GM12878 (cell line): Measurements from ENCODE around the gene CCNI. TPM values are rescaled to one million over a fixed set of nuclear protein-coding genes. Genes with fewer than 3 reads are reported as not detected.

ENCODE experiments used
- ATAC-seq: fragments of 200-7000 bp; cut with Tn5 transposase; 3 replicates; pipeline ENCODE4 v1.9.1; 2020; ENCODE audit warnings: mild to moderate bottlenecking, moderate library complexity
- BruUV-seq: library from RNA; stranded (reverse); fragments of 400-500 nt; replicated peaks from 2 replicates; lab custom pipeline; 2021; lab: Mats Ljungman, UMichigan
- CTCF ChIA-PET: fragments of 300-600 bp; sonication (Branson Sonifier 250); formaldehyde crosslinking; extraction: SDS; loops from one replicate; lab custom pipeline; 2021; ENCODE audit warnings: inconsistent platforms; lab: Yijun Ruan, JAX
- POLR2A ChIA-PET: fragments of 350-600 bp; formaldehyde crosslinking; extraction: SDS; loops from one replicate; lab custom pipeline; 2021; ENCODE audit warnings: inconsistent platforms; lab: Charles Lee
- RAD21 ChIA-PET: fragments of 300-600 bp; sonication (Branson Sonifier 250); formaldehyde crosslinking; loops from one replicate; lab custom pipeline; 2023; ENCODE audit warnings: antibody characterized with exemption; ENCODE audit not compliant: unreplicated experiment; lab: Charles Lee
- SMC1A ChIA-PET: fragments of 300-600 bp; sonication (Branson Sonifier 250); formaldehyde crosslinking; loops from one replicate; lab custom pipeline; 2023; ENCODE audit not compliant: unreplicated experiment, uncharacterized antibody; lab: Charles Lee
- DNase-seq: peaks from one replicate; pipeline ENCODE4 v3.0.0-alpha.2; 2011; ENCODE audit warnings: low read depth, low spot score
- FAIRE-seq: peaks from 3 replicates; lab custom pipeline; 2011; peaks lifted over from hg19 to GRCh38; lab: Jason Lieb, UNC
- H2AFZ ChIP-seq: 2 replicates; pipeline ENCODE4 v1.6.0; 2011; ENCODE audit warnings: low read depth, low read length, control low read depth; ENCODE audit not compliant: control insufficient read depth
- H3K27ac ChIP-seq: 2 replicates; pipeline ENCODE4 v1.5.1; 2011; ENCODE audit warnings: control low read depth; ENCODE audit not compliant: control insufficient read depth, insufficient read depth
- H3K27me3 ChIP-seq, 2 experiments: replicated peaks in 1 of 2; 2 replicates each; pipeline versions ENCODE4 v1.6.0 to v1.6.1; 2011; ENCODE audit warnings: low read length in 1 of 2; ENCODE audit not compliant: control insufficient read depth in 2 of 2, insufficient read depth in 2 of 2
- H3K36me3 ChIP-seq, 2 experiments: 2 replicates each; pipeline ENCODE4 v1.5.1; 2011; ENCODE audit warnings: low read length in 1 of 2; ENCODE audit not compliant: control insufficient read depth in 2 of 2, insufficient read depth in 2 of 2
- H3K4me1 ChIP-seq: 2 replicates; pipeline ENCODE4 v1.6.1; 2011; ENCODE audit warnings: mild to moderate bottlenecking, low read length, moderate library complexity, mixed read lengths; ENCODE audit not compliant: control insufficient read depth, insufficient read depth
- H3K4me2 ChIP-seq: 2 replicates; pipeline ENCODE4 v1.6.0; 2011; ENCODE audit warnings: control low read depth; ENCODE audit not compliant: control insufficient read depth, insufficient read depth
- H3K4me3 ChIP-seq: fragments of 200-600 bp; sonication (generic); 2 replicates; pipeline ENCODE4 v1.5.1; 2016
- H3K79me2 ChIP-seq: 2 replicates; pipeline ENCODE4 v1.6.0; 2011; ENCODE audit warnings: low read length; ENCODE audit not compliant: control insufficient read depth, insufficient read depth
- H3K9ac ChIP-seq: 2 replicates; pipeline ENCODE4 v1.8.0; 2011; ENCODE audit warnings: low read length, control low read depth, mixed read lengths; ENCODE audit not compliant: control insufficient read depth, insufficient read depth
- H3K9me3 ChIP-seq: replicated peaks from 3 replicates; pipeline ENCODE4 v1.5.1; 2011; ENCODE audit warnings: mild to moderate bottlenecking, low read length; ENCODE audit not compliant: control insufficient read depth, insufficient read depth
- H4K20me1 ChIP-seq: 2 replicates; pipeline ENCODE4 v1.6.0; 2011; ENCODE audit not compliant: control insufficient read depth, insufficient read depth
- BCLAF1 ChIP-seq: fragments of 450-650 bp; IDR thresholded peaks from 2 replicates; pipeline ENCODE4 v1.6.1; 2017; ENCODE audit warnings: antibody characterized with exemption, mild to moderate bottlenecking, moderate library complexity
- FOXK2 ChIP-seq: fragments of 450-650 bp; IDR thresholded peaks from 2 replicates; pipeline ENCODE4 v1.6.1; 2017; ENCODE audit warnings: mild to moderate bottlenecking, moderate library complexity
- GATAD2B ChIP-seq: fragments of 450-650 bp; conservative IDR thresholded peaks from 2 replicates; pipeline ENCODE4 v1.6.1; 2017; ENCODE audit warnings: low read depth, mild to moderate bottlenecking, moderate library complexity
- LARP7 ChIP-seq: fragments of 450-650 bp; IDR thresholded peaks from 2 replicates; pipeline ENCODE4 v1.6.1; 2017; ENCODE audit warnings: mild to moderate bottlenecking
- ZNF592 ChIP-seq: fragments of 450-650 bp; IDR thresholded peaks from 2 replicates; pipeline ENCODE4 v1.6.1; 2017; ENCODE audit warnings: mild to moderate bottlenecking, moderate library complexity
- whole genome bisulfite sequencing: methylation state at CpG from one replicate; pipeline ENCODE4 v1.1.6; 2016; ENCODE audit warnings: low lambda C conversion rate; ENCODE audit not compliant: insufficient replicate concordance, insufficient coverage; ENCODE audit errors: missing lambda C conversion rate; 5-methylcytosine and 5-hydroxymethylcytosine counted together
- in situ Hi-C: fragments of 300-500 bp; cut with MboI; formaldehyde crosslinking; loops from 9 replicates; pipeline ENCODE4 v1.14.3; 2018; ENCODE audit warnings: mixed read lengths
- intact Hi-C: fragments of 100-400 bp; cut with micrococcal nuclease; formaldehyde crosslinking; loops from one replicate; pipeline ENCODE4 v1.14.2; 2022; ENCODE audit not compliant: unreplicated experiment
- polyA plus RNA-seq, 11 experiments: library from polyadenylated mRNA; depleted of rRNA in 4 of 11; unstranded in 6 of 11; stranded (reverse) in 5 of 11; fragments of >200 nt; fragmentation: Nextera tagmentation in 4 of 11; fragmentation: Illumina TruSeq in 1 of 11; extraction: Ambion mirVana in 4 of 11; extraction: Trizol in 1 of 11; gene quantifications; 1 replicate in 1 of 11; 2 replicates in 10 of 11; pipeline versions ENCODE4 v1.2.1 to v1.2.3, GENCODE V29; 2011 to 2016; ENCODE audit warnings: inconsistent platforms in 2 of 11, missing spikeins in 2 of 11, low read depth in 1 of 11
- total RNA-seq, 4 experiments: library from RNA; depleted of rRNA in 3 of 4; stranded (reverse); fragments of >200 nt in 3 of 4; fragmentation: Illumina TruSeq in 1 of 4; extraction: Trizol in 1 of 4; gene quantifications; 2 replicates each; pipeline versions ENCODE4 v1.2.1 to v1.2.3, GENCODE V29; 2013 to 2021

Gene CCNI
- total and polyA plus RNA-seq, 10 of the 15 experiments (the other 5 are each of a cell fraction or from before 2014, with no cell fraction given), result 70.6 to 178 (median 105) TPM

DNA sequence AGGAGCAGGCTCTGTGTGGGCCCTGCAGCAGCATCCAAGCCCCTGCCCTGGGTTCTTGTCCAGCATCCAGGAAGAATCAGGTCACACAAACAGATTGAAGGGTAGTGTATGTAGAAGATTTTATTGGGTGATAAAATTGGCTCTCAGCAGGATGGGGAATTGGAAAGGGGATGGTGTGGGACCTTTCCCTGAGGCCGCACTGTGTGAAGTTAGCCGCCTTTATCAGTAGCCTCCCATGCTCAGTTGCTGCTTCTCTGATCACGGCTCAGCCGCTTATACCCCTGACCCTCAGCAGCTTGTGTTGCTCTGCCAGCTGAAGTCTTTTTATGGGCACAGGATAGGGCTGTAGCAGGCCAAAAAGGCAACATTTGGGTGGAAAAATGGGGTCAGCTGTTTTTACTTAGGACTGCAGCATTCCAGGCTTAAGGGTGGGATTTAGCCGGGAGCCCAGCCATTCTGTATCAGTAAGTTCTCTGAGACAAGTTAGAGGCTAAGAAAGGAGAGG lies 46.0 kb upstream of the CCNI start:
- ChIA-PET RAD21 (interaction anchor here (1.0 to 2.2 kb wide), 8 partner anchors 18 to 82 kb away, joined by 3 to 46 read pairs (median 8); no protein-coding TSS in a partner anchor), CTCF (interaction anchor here (1.0 to 1.9 kb wide), 9 partner anchors 11 to 81 kb away, joined by 3 to 60 read pairs (median 5); no protein-coding TSS in a partner anchor)
- H3K27me3 ChIP-seq, result no peaks in the 10 kb centered on the region
- no peaks in the 10 kb centered on the region for H3K36me3 ChIP-seq
- no peaks in the 10 kb centered on the region for H3K4me1 ChIP-seq
- TF ChIP-seq LARP7 (no peak), FOXK2 (no peak), GATAD2B (no peak), BCLAF1 (no peak), ZNF592 (no peak)
- TF ChIP-seq, all 136 proteins: peak for 0
- POLR2A ChIA-PET, result no interaction called here
- 62% methylated on average over 5 of the region's 5 CpGs for WGBS
- FAIRE-seq, result no peak
- in situ Hi-C loops (no loop called here), intact Hi-C loops (no loop called here)
- Histone ChIP-seq H3K4me3 (no peak overlapping the region), H3K4me2 (no peak overlapping the region), H4K20me1 (no peaks in the 10 kb centered on the region), H3K9ac (no peak overlapping the region), H2AFZ (no peak overlapping the region), H3K79me2 (no peaks in the 10 kb centered on the region), H3K9me3 (no peaks in the 10 kb centered on the region), H3K27ac (no peak overlapping the region)
- SMC1A ChIA-PET, result interaction anchor here (1.0 to 4.0 kb wide), 10 partner anchors 10 to 80 kb away, joined by 3 to 72 read pairs (median 7); no protein-coding TSS in a partner anchor
- no peak for ATAC-seq
- no TSS peak for BruUV-seq
- no peak for DNase-seq
